ENCODE results near the gene BUD13. TPM values are rescaled to one million over a fixed set of nuclear protein-coding genes. Genes with fewer than 3 reads are reported as not detected.
A peak's percentile ranks its signal among the peaks of the same experiment; 100 is the strongest.

BUD13 gene
- total and polyA plus RNA-seq, 9 of the 15 experiments (the other 6 are each of a cell fraction or from before 2014, with no cell fraction given) = 9.5 to 34.1 (median 27.1) TPM

DNA sequence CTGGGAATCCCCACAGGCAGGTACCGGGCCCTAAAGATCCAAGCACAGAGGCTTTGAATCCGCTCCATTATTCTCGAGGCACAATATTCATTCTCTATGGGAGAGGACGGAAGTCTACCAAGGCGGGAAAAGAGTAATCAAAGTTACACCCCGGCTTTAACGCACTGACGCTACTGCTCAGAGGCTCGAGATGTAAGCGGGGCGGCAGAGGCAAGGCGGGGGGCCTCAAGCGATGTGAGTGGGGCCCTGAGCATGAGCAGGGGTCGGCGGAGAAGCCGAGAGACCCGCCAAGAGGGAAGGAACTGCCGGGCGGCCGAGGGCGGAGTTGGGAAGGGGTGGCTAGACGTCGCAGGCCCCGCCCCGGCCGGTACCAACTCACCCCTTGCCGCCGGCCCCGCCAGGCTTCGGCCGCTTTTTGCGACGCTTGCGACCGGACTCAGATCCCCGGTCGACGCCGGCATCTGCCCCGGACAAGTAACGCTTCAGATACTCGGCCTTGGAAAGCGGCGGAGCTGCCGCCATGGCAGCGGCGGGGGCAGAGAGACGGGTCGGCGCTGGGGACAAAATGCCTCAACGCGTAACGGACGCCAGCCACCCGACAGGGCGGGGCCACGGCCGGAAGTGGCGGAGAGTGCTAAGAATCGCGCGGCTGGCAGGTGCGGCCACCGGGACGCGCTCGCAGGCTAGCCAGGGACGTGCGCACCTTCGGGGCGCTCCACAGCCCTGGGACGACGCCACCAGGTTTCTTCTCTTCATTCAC lies at the start of gene BUD13 (continued):
- TF ChIP-seq, protein P1, sequence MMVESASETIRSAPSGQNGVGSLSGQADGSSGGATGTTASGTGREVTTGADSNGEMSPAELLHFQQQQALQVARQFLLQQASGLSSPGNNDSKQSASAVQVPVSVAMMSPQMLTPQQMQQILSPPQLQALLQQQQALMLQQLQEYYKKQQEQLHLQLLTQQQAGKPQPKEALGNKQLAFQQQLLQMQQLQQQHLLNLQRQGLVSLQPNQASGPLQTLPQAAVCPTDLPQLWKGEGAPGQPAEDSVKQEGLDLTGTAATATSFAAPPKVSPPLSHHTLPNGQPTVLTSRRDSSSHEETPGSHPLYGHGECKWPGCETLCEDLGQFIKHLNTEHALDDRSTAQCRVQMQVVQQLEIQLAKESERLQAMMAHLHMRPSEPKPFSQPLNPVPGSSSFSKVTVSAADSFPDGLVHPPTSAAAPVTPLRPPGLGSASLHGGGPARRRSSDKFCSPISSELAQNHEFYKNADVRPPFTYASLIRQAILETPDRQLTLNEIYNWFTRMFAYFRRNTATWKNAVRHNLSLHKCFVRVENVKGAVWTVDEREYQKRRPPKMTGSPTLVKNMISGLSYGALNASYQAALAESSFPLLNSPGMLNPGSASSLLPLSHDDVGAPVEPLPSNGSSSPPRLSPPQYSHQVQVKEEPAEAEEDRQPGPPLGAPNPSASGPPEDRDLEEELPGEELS (CRISPR knock-in tag; IDR thresholded peaks at IDR 0.05; ENCODE audit: borderline replicate concordance) = no peak
- TF ChIP-seq ZNF324 (CRISPR knock-in tag; IDR thresholded peaks at IDR 0.05) (no peak), HCFC1 (IDR thresholded peaks at IDR 0.05; ENCODE audit: low read depth, low read length) (peak; percentile 72), ZBTB2 (IDR thresholded peaks at IDR 0.05) (no peak), NCOA4 (IDR thresholded peaks at IDR 0.05; ENCODE audit: partially characterized antibody) (no peak), GTF2F1 (IDR thresholded peaks at IDR 0.05; ENCODE audit: low read depth, low read length) (no peak), SRSF9 (IDR thresholded peaks at IDR 0.05; ENCODE audit: borderline replicate concordance, low read depth, low read length) (no peak), SRSF1 (IDR thresholded peaks at IDR 0.05; ENCODE audit: low read depth, low read length) (no peak), CREB1 (IDR thresholded peaks at IDR 0.05) (peak; percentile 64), CREB1 (CRISPR knock-in tag; IDR thresholded peaks at IDR 0.05) (peak; percentile 53; the same call in 1 of the 2 replicates), BRF1 (IDR thresholded peaks at IDR 0.05; ENCODE audit: borderline replicate concordance, extremely low read depth, insufficient read length) (no peak), ZHX1 (conservative IDR thresholded peaks at IDR 0.05; ENCODE audit: low read length) (no peak; the same call in 1 of the 2 replicates), PPARD (CRISPR knock-in tag; IDR thresholded peaks at IDR 0.05) (no peak), ZNF174 (CRISPR knock-in tag; IDR thresholded peaks at IDR 0.05) (no peak), ZNF12 (CRISPR knock-in tag; IDR thresholded peaks at IDR 0.05) (no peak), ARID3B (CRISPR knock-in tag; IDR thresholded peaks at IDR 0.05; ENCODE audit: borderline replicate concordance) (no peak), TEAD1 (CRISPR knock-in tag; IDR thresholded peaks at IDR 0.05) (no peak)
- TF ChIP-seq, protein P2, sequence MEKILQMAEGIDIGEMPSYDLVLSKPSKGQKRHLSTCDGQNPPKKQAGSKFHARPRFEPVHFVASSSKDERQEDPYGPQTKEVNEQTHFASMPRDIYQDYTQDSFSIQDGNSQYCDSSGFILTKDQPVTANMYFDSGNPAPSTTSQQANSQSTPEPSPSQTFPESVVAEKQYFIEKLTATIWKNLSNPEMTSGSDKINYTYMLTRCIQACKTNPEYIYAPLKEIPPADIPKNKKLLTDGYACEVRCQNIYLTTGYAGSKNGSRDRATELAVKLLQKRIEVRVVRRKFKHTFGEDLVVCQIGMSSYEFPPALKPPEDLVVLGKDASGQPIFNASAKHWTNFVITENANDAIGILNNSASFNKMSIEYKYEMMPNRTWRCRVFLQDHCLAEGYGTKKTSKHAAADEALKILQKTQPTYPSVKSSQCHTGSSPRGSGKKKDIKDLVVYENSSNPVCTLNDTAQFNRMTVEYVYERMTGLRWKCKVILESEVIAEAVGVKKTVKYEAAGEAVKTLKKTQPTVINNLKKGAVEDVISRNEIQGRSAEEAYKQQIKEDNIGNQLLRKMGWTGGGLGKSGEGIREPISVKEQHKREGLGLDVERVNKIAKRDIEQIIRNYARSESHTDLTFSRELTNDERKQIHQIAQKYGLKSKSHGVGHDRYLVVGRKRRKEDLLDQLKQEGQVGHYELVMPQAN (IDR thresholded peaks at IDR 0.05; ENCODE audit: borderline replicate concordance) = peak; percentile 65; the same call in 1 of the 2 replicates
